MG63 (cell line): ENCODE results near the gene MSANTD1. TPM values are rescaled to one million over a fixed set of nuclear protein-coding genes. Genes with fewer than 3 reads are reported as not detected.

Experiments
- DNase-seq: peaks from one replicate; pipeline ENCODE4 v3.0.0-alpha.2; 2020
- H3K27me3 ChIP-seq: fragments of 250-450 bp; sonication (Bioruptor Pico); 2 replicates; pipeline ENCODE4 v1.5.1; 2020; ENCODE audit warnings: mild to moderate bottlenecking, moderate library complexity
- H3K36me3 ChIP-seq: fragments of 250-450 bp; sonication (Bioruptor Pico); 2 replicates; pipeline ENCODE4 v1.5.1; 2020; ENCODE audit warnings: mild to moderate bottlenecking, moderate library complexity
- H3K4me3 ChIP-seq: fragments of 250-450 bp; sonication (Bioruptor Pico); 2 replicates; pipeline ENCODE4 v1.5.1; 2020; ENCODE audit warnings: mild to moderate bottlenecking, moderate library complexity
- H3K9me3 ChIP-seq: fragments of 250-450 bp; sonication (Bioruptor Pico); 2 replicates; pipeline ENCODE4 v1.5.1; 2020; ENCODE audit warnings: mild to moderate bottlenecking, moderate library complexity
- total RNA-seq: library from RNA; depleted of rRNA; stranded (reverse); fragments of >200 nt; shearing (Covaris generic); gene quantifications from 2 replicates; pipeline ENCODE4 v1.2.3, GENCODE V29; 2014; ENCODE audit warnings: low replicate concordance; rRNA removed

MSANTD1 gene
- 0.57 TPM in 1 of 2 replicates, not detected in the other for total RNA-seq

- H3K36me3 ChIP-seq = no peaks in the 10 kb centered on the region
- H3K4me3 ChIP-seq = no peak within 1 kb of the TSS
- no peak for DNase-seq
- H3K27me3 ChIP-seq = no peaks in the 10 kb centered on the region
- H3K9me3 ChIP-seq = no peaks in the 10 kb centered on the region
Observed at GRCh38 chr4:3248811-3249661, at the start of gene MSANTD1. Gene MSANTD1 (plus strand): TSS chr4:3249159. CDS start chr4:3249223, 64 bp downstream.

- Histone ChIP-seq H3K9me3 (no peaks in the 10 kb centered on the region), H3K36me3 (no peaks in the 10 kb centered on the region), H3K4me3 (no peak overlapping the region), H3K27me3 (no peaks in the 10 kb centered on the region)
- no peak for DNase-seq
Observed at GRCh38 chr4:3199653-3200422, 49.1 kb upstream of the MSANTD1 start.

GRCh38 chr4:3200423-3201090 is 48.4 kb upstream of the MSANTD1 start:
- Histone ChIP-seq H3K9me3 (no peaks in the 10 kb centered on the region), H3K27me3 (no peaks in the 10 kb centered on the region), H3K4me3 (no peak overlapping the region), H3K36me3 (no peaks in the 10 kb centered on the region)
- DNase-seq = no peak

GRCh38 chr4:3201718-3202702 is 46.9 kb upstream of the MSANTD1 start:
- no peaks in the 10 kb centered on the region for H3K36me3 ChIP-seq
- DNase-seq = no peak
- no peaks in the 10 kb centered on the region for H3K9me3 ChIP-seq

GRCh38 chr4:3202836-3203820 is 45.8 kb upstream of the MSANTD1 start:
- no peak for DNase-seq
- H3K27me3 ChIP-seq = no peaks in the 10 kb centered on the region
- no peak overlapping the region for H3K4me3 ChIP-seq
- no peaks in the 10 kb centered on the region; the same call in 1 of the 2 replicates for H3K36me3 ChIP-seq
- no peaks in the 10 kb centered on the region for H3K9me3 ChIP-seq

More at GRCh38 chr4:3201718-3202702, 46.9 kb upstream of the MSANTD1 start:
- Histone ChIP-seq H3K4me3 (no peak overlapping the region), H3K27me3 (no peaks in the 10 kb centered on the region)

GRCh38 chr4:3203971-3204431 is 45.0 kb upstream of the MSANTD1 start:
- Histone ChIP-seq H3K4me3 (no peak overlapping the region), H3K27me3 (no peaks in the 10 kb centered on the region), H3K36me3 (peaks cover 3% of the 10 kb centered on the region), H3K9me3 (no peaks in the 10 kb centered on the region)
- no peak for DNase-seq

GRCh38 chr4:3205995-3206394 is 43.0 kb upstream of the MSANTD1 start:
- Histone ChIP-seq H3K9me3 (no peaks in the 10 kb centered on the region), H3K4me3 (no peak overlapping the region), H3K36me3 (peaks cover 3% of the 10 kb centered on the region), H3K27me3 (no peaks in the 10 kb centered on the region)
- no peak for DNase-seq

GRCh38 chr4:3206439-3207100 is 42.4 kb upstream of the MSANTD1 start:
- Histone ChIP-seq H3K36me3 (peaks cover 3% of the 10 kb centered on the region), H3K4me3 (no peak overlapping the region), H3K27me3 (no peaks in the 10 kb centered on the region), H3K9me3 (no peaks in the 10 kb centered on the region)
- DNase-seq = no peak

GRCh38 chr4:3207531-3208037 is 41.4 kb upstream of the MSANTD1 start:
- no peak overlapping the region for H3K4me3 ChIP-seq
- DNase-seq = no peak
- H3K36me3 ChIP-seq = peaks cover 4% of the 10 kb centered on the region
- no peaks in the 10 kb centered on the region for H3K27me3 ChIP-seq
- no peaks in the 10 kb centered on the region for H3K9me3 ChIP-seq

GRCh38 chr4:3208826-3209225 is 40.1 kb upstream of the MSANTD1 start:
- H3K36me3 ChIP-seq = peaks cover 4% of the 10 kb centered on the region
- H3K27me3 ChIP-seq = no peaks in the 10 kb centered on the region
- H3K9me3 ChIP-seq = no peaks in the 10 kb centered on the region
- no peak overlapping the region for H3K4me3 ChIP-seq
- no peak for DNase-seq

- no peaks in the 10 kb centered on the region for H3K27me3 ChIP-seq
- no peak overlapping the region for H3K4me3 ChIP-seq
- DNase-seq = no peak
- no peaks in the 10 kb centered on the region for H3K9me3 ChIP-seq
- H3K36me3 ChIP-seq = peaks cover 4% of the 10 kb centered on the region
Observed at GRCh38 chr4:3209551-3210325, 39.2 kb upstream of the MSANTD1 start.

GRCh38 chr4:3210467-3210866 is 38.5 kb upstream of the MSANTD1 start:
- DNase-seq = no peak
- H3K4me3 ChIP-seq = no peak overlapping the region
- no peaks in the 10 kb centered on the region for H3K9me3 ChIP-seq
- H3K36me3 ChIP-seq = peaks cover 4% of the 10 kb centered on the region
- no peaks in the 10 kb centered on the region for H3K27me3 ChIP-seq

GRCh38 chr4:3211866-3212265 is 37.1 kb upstream of the MSANTD1 start:
- no peak overlapping the region for H3K4me3 ChIP-seq
- peaks cover 4% of the 10 kb centered on the region for H3K36me3 ChIP-seq
- no peaks in the 10 kb centered on the region for H3K27me3 ChIP-seq
- H3K9me3 ChIP-seq = no peaks in the 10 kb centered on the region
- no peak for DNase-seq
